ENCODE measurements around the gene ARHGEF37.

The ARHGEF37 gene

GRCh38 chr5:149603920-149604319 lies 22.6 kb downstream of the ARHGEF37 start:
- no peak for DNase-seq (ENCODE audit: low spot score)

GRCh38 chr5:149604321-149604720 lies 23.0 kb downstream of the ARHGEF37 start:
- DNase-seq (ENCODE audit: low spot score) = no peak

- no peak for DNase-seq (ENCODE audit: low spot score)
Measured at GRCh38 chr5:149605354-149605997, 24.2 kb downstream of the ARHGEF37 start.

- DNase-seq (ENCODE audit: low spot score) = no peak
Measured at GRCh38 chr5:149605998-149606724, 24.9 kb downstream of the ARHGEF37 start.

- no peak for DNase-seq (ENCODE audit: low spot score)
Measured at GRCh38 chr5:149608936-149609545, 27.7 kb downstream of the ARHGEF37 start.

GRCh38 chr5:149609640-149610219 lies 28.4 kb downstream of the ARHGEF37 start:
- DNase-seq (ENCODE audit: low spot score) = no peak

- DNase-seq (ENCODE audit: low spot score) = no peak
Measured at GRCh38 chr5:149610589-149611255, 29.4 kb downstream of the ARHGEF37 start.

- peak; percentile 34 for DNase-seq (ENCODE audit: low spot score)
Measured at GRCh38 chr5:149611326-149611725, 30.0 kb downstream of the ARHGEF37 start.

GRCh38 chr5:149614034-149614907 lies 33.0 kb downstream of the ARHGEF37 start:
- DNase-seq (ENCODE audit: low spot score) = no peak

GRCh38 chr5:149615976-149616375 lies 34.7 kb downstream of the ARHGEF37 start:
- no peak for DNase-seq (ENCODE audit: low spot score)

GRCh38 chr5:149616727-149617285 lies 35.5 kb downstream of the ARHGEF37 start:
- no peak for DNase-seq (ENCODE audit: low spot score)

GRCh38 chr5:149617760-149618306 lies 36.5 kb downstream of the ARHGEF37 start:
- DNase-seq (ENCODE audit: low spot score) = no peak

GRCh38 chr5:149618581-149619248 lies 37.4 kb downstream of the ARHGEF37 start:
- DNase-seq (ENCODE audit: low spot score) = peak; percentile 32

- no peak for DNase-seq (ENCODE audit: low spot score)
Measured at GRCh38 chr5:149621415-149622098, 40.3 kb downstream of the ARHGEF37 start.

GRCh38 chr5:149622466-149622865 lies 41.2 kb downstream of the ARHGEF37 start:
- no peak for DNase-seq (ENCODE audit: low spot score)

GRCh38 chr5:149623473-149623872 lies 42.2 kb downstream of the ARHGEF37 start:
- DNase-seq (ENCODE audit: low spot score) = no peak

GRCh38 chr5:149627070-149627469 lies 45.8 kb downstream of the ARHGEF37 start:
- DNase-seq (ENCODE audit: low spot score) = no peak

GRCh38 chr5:149628221-149628620 lies 46.9 kb downstream of the ARHGEF37 start:
- no peak for DNase-seq (ENCODE audit: low spot score)

- no peak for DNase-seq (ENCODE audit: low spot score)
Measured at GRCh38 chr5:149628846-149629388, 47.6 kb downstream of the ARHGEF37 start.

Data from HuH-7.5 (cell line).